Measurements from ENCODE around the gene PRCP.
"Not testable (repeated sequence)": the region's sequence is repeated elsewhere in the genome, so short reads cannot be mapped to it uniquely, and the experiment has no call there.

PRCP gene

DNA sequence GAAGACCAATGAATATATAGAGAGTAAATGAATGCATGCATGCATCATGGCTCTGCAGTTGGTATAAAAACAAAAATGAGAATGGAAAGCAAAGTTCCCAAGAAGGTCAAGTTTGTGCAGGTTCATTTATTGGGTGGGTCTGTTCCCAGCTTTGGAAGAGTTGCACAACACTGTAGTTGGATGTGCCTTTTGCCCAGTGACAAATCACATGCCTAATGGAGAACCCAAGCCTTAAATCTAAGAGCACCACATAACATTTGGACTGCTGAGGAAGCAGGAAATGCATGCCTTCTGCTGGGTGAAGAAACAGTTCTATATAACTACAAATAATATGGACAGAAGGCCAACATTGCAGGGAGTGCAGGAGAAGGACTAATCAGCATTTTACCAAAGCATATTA is 30.6 kb downstream of the PRCP start:
- no peak for DNase-seq

DNA sequence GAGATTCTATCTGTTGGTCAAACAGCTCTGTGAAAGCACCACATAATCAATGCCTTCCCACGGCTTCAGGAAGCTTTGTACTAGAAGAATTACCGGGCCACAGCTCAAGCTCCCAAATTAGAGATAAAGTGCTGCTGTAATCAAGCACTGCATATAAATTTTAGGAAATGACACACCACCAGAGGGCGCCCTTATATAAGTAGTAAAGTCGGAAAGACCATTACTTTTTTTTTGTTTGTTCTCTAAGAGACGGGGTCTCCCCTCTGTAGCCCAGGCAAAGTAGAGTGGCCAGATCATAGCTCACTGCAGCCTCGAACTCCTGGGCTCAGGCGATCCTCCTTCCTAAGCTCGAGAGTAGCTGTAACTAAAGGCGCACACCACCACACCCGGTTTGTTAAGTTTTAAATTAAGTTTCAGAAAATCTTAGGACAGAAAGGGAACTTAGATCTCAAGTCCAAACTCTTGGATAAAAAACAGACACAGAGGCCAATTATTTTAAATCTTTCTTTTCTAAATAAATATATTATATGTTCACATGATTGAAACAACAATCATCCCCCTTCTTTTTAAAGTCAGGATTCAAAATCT is 32.6 kb downstream of the PRCP start:
- peak; percentile 86 for DNase-seq

DNA sequence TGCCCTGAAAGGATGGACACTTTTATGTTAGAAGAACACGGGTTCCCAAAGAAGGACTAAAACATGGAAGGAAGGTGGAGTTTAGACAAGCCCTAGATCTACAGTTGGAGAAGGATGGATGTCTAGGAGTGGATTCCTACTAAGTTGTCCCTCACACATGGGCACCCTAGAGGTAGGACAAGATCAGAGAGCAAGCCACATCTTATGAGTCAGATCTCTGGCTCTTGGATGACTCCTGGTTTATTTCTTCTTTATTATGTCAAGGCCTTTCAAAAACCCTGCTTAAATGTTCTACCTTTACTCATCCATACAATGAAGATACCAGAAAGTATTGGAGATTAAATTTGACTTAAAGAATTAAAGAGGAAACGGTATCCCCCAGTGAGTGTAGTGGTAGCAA is 34.4 kb downstream of the PRCP start:
- no peak for DNase-seq

DNA sequence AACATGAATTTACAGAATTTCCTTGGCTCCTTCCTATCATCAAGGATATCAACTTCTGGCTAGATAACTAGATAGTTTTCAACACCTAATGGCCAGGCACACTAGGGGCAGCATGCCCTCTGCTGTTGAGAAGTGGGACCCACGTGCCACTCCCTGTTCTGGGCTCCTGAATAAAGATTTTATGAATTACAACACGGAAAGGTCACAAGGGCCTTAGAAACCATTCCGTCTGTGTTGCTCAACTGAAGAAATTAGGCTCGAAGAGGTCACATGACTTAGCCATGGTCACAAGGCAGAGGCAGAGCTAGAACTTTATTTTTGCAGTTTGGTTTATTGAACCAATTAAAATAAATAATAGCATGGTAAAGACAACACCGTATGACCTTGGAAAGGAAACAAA is 36.0 kb downstream of the PRCP start:
- DNase-seq: peak; percentile 74

DNA sequence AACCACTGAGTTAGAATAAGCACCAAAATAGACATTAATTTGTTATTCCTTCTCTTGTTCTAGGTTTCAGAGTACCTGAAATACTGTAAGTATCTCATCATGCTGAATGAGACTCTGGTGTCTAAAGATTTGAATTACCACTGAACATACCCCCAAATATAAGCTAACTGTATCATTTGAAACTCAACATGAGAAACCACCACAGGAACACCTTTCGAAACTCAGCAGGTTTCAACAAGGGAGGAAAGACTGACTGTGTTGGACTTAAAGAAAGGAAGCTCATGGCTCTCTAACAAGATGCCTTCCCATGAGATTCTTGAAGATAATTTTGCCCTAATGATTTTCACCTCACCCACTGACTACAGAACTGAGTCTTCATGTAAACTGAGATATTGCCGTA is 37.0 kb downstream of the PRCP start:
- DNase-seq: no peak

DNA sequence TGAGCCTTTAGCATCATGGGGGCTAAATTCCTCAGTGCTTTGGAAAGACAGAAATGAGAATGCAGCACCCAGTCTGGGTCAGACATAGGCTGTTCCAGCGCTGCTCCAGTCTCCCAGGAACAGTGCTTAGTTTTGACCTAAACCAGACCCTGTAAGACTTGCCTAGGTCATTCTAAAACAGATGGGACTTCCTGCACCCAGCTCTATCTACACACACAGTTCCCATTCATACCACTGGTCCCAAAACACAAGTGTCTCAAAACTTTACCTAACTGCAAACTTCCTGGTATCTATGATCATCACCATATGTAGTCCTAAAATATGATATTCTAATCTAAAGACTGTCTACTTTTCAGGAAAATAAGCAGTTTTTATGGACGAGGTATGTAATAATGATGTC is 37.9 kb downstream of the PRCP start:
- DNase-seq: no peak

DNA sequence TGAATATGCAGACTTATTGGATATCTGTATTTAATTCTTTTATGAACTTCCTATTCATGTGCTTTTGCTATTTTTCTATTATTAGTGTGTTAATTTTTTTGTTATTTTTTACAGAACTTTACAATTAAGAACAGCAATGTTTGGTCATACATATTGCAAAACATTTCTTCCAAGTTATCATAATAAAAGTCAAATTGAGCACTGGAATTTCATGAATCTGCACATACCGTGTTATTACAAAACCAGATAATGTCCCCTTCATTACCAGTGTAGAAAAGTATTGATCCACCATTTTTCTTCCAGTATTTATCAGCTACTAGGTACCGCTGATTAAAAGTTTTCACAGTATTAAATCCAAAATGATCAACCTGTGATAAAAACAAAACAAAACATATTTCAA is 40.5 kb downstream of the PRCP start:
- no peak for DNase-seq

DNA sequence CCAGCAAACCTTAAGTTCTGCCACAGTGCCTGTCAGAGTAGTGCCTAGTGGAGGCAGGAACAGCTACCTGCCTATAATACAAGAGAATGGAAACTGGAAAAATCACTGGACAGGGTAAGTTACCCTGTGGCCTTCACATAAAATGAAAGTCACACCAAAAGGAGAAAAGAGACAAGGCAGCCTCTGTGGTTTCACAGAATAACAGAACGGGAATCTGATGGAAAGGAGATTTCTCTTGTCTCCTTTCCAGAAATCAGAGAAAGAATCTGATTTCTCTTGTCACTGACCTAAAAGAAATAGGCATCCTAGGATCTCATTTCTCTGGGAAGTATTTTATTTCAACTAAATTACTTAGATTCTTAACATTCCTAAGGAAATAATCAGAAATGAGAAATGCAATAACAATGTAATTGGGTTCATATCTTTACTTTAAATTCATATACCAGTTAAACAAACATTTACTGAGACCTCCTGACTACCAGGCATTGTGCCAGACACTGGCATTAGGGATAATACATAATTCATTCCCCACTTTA is 41.6 kb downstream of the PRCP start:
- DNase-seq: no peak

DNA sequence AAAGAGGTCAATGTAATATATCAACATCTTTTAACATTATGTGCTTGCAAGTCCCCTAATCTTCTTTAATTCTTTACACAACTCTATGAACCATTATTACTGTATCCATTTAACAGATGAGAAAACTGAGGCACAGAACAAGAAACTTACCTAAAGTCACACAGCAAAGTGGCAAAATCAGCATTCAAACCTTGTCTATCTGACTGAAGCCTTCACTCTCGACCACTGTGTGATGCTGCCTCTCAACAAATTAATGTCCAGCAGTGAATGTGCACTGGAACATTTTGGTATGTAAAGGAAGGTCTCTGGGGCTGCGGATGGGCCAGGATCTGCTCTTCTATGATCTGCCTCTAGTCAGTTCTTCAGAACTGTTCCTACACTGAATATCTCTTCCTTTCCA is 42.1 kb downstream of the PRCP start:
- DNase-seq: no peak

DNA sequence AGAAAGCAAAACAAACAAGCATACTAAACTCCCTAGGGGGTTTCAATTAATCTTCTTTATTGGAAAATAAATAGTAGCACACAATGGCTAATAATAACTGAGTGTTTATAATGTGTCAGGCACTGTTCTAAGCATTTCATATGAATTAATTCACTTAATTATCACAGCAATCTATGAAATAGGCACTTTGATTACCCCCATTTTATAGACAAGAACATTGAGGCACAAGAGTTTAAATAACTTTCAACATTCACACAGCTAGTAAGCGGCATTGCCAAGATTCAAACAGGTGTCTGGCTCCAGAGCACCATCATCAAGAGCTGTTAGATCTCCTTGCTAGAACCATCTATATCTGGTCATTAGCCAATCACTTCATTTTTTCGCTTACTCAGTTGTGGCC is 43.1 kb downstream of the PRCP start:
- no peak for DNase-seq

DNA sequence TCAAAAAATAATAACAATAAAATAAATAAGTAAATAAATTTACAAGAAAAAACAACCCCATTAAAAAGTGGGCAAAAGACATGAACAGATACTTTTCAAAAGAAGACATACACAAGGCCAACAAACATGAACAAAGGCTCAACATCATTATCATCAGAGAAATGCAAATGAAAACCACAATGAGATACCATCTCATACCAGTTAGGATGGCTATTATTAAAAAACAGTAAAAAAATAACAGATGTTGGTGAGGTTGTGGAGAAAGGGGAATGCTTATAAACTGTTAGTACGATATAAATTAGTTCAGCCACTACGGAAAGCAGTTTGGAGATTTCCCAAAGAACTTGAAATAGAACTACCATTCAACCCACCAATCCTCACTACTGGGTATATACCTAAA is 44.6 kb downstream of the PRCP start:
- DNase-seq: no peak

DNA sequence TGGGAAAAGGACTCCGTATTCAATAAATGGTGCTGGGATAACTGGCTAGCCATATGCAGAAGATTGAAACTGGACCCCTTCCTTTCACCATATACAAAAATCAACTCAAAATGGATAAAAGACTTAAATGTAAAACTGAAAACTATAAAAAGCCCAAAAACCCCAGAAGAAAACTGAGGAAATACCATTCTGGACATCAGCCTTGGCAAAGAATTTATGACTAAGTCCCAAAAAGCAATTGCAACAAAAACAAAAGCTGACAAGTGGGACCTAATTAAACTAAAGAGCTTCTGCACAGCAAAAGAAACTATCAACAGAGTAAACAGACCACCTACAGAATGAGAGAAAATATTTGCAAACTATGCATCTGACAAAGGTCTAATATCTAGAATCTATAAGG is 45.3 kb downstream of the PRCP start:
- DNase-seq: not testable (repeated sequence)

DNA sequence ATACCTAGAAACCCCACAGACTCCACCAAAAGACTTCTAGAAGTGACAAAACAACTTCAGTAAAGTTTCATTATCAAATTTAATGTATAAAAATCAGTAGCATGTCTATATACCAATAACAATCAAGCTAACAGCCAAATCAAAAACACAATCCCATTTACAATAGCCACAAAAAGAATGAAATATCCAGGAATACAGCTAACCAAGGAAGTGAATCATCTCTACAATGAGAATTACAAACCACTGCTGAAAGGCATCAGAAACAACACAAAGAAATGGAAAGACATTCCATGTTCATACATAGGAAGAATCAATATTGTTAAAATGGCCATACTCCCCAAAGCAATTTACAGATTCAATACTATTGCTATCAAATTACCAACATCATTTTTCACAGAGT is 46.0 kb downstream of the PRCP start:
- DNase-seq: no peak

DNA sequence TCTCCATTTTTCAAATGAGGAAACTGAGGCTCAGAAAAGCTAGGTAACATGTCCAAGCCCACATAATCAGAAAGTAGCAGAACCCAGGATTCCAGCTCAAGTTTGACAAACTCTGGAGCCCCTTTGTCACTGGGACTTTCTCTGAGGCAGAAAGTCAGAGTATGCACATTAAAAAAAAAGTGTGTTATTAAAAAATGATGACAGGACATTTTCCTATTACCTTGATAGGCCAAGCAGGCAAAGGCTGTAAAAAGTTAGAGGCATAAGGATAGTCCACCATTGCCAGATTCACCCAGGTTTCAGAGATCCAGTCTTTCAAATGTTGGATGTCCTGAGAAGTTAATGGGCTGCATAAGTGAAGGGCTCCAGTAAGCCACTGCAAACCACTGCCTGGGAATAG is 51.4 kb downstream of the PRCP start:
- no peak for DNase-seq

DNA sequence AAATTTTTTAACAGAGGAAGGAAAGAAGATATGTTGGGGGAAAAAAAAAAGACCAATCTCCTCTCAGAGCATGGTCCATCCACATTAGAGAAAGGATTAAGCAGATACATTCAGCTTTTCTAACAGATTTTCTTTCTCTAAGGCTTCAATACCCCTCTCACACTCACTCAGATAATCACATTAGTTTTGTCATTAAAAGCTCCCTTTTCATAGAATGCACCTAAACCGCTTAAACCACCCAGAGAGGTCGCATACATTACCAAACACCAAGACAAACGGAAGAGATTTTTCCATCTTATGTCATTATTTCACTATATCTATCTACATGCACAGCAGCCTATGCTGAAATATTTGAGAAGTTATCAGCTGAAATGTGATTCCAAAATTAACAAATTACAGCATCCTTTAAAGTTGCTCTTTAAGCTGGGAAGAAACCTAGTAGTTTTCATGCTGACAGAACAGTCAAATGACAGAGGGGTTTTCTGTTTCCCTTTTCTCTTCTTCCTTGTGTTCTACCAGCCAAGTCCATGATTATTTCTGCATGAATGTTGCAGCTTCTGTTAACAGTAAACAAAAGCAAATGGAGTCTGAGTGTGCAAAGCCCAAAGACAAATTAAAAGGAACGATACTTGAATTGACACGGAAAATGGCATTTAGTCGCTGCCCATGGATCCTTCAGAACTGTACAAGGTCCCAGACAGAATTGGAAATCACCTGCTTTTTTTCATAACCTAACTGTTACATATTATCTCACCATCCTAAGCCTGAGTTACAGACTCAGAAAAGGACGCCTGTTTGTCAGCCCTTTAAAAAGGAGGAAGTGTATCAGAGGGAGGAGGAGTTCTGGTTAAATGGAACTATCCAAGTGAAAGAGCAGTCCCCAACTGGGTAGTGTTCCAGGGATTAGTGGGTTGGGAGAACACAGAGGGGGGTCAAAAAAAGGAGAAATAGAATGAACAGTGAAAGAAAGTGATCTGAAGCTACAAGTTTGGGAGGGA is 54.6 kb downstream of the PRCP start:
- peak; percentile 59 for DNase-seq

DNA sequence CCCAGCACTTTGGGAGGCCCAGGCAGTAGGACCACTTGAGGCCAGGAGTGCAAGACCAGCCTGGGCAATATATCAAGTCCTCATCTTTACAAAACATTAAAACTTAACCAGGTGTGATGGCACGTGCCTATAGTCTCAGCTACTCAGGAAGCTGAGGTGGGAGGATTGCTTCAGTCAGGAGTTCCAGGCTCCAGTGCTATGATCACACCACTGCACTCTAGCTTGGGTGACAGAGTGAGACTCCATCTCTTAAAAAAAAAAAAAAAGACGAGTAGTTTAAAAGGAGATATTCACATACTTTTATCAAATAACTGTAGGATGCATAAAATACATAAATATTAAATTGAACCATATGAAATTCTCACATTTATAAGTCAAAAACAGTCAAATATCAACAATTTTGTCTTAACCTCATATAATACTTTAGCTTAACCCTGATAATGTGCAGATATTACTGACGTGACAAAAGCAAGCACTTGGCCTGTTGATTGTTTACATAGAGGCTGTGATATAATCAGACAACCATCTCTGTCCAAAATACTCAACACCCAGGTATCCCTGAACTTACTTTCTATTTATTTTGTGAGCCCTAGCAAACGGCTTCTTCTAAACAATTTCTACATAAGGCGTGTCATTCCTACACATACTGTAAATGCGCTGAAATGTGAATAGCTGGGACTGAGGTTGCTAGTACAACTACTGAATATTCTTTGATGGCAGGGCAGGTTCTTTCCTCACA is 57.0 kb downstream of the PRCP start:
- DNase-seq: no peak

DNA sequence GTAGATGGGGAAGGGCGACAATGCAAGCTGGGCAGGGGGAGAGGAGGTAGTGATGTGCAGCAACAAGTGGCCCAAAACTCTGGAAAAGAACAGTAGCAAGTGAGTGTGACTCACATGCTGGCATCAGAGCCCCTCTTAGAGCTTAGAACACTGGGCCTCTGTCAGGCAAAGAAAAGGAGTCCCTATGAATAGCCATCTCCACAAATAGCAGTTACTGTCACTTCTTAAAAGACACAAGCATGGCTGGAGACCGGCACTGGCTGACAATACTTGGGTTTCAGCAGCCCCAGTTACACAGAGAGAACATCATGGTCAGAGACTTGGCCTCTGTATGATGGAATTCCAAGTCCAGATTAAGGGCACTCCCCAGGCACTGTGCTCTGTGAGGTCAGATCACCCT is 58.2 kb downstream of the PRCP start:
- DNase-seq: no peak

DNA sequence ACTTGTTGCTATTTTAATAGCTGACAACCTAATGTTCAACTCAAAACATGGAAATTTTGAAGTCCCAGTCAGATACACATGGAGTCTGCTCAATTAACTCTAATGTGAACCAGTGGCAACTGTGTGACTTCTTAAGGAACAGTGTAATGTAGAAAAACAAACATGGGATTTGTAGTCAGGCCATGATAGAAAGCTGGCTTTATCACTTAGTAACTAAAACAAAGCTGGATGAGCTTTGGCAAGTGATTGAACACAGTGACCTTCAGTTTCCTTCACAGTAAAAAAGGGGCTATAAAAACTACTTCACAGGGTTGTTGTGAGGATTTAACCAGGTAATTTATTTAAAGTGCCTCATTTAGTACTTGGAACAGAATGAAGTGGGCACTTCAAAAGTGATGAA is 62.6 kb downstream of the PRCP start:
- DNase-seq: no peak

DNA sequence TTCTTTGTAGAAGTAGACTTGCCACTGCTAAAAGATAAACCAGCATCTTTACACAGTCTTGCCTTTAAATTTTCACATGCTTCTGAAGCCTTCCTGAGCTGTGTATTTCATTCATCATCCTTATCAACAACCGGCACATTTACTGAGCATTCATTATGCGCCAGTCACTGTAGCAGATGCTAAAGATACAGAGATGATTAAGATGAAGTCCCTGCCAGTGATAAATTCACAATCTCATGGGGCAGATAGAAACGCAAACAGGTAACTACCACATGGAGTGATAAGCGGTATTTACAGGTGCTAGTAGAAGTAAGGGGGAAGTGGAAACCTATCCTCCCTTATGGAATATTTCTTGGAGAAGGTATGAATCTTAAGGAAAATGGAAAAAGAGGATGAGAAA is 67.2 kb downstream of the PRCP start:
- DNase-seq: no peak

DNA sequence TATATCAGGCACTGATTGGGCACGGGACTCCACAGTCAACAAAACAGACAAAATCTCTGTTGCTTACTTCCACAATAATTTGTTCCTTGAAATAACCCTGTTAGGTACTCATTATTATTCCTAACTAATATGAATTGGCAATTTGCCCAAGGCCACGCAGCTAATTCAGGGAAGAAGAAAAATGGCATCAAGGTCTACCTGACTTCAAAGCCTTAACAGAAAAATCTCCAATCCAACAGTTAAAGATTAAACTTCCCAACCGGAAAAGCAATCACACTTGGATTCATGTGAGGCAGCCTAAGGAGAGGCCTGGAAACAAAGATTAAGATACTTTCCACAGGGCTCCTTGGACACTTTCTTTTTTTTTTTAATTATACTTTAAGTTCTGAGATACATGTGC is 68.9 kb downstream of the PRCP start:
- DNase-seq: no peak

DNA sequence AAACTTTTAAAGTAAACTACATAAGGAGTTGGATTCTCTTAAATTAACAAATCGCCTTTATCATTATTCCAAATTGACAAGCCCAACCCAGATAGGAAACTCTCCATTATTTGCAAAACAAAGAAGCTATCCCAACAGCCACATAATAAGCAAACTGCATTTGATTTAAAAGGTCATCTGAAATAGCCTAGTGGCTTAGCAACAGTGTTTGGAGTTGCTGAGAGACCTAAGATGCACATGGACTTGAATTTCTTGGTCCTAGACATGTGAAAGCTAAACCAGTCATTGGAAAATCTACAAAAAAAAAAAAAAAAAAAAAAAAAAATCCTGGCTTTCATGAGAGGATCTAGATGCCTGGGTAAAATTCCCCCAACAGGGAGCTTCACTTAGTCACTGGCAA is 69.5 kb downstream of the PRCP start:
- no peak for DNase-seq

DNA sequence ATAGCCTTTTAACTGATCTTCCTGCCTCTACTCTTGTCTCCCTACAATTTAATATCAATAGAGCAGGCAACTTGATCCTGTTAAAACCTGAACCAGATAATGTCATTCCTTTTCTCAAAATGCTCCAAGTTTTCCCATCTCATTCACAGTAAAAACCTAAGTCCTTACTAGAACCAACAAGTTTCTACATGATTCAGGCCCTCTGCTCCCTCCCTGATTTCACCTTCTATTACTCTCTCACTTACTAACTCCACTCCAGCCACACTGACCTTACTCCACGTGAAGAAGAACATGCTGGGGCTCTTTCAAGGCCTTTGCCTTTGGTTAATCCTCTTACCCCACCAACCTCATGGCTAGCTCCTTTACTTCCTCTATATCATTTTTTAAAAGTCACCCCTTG is 71.1 kb downstream of the PRCP start:
- no peak for DNase-seq

DNA sequence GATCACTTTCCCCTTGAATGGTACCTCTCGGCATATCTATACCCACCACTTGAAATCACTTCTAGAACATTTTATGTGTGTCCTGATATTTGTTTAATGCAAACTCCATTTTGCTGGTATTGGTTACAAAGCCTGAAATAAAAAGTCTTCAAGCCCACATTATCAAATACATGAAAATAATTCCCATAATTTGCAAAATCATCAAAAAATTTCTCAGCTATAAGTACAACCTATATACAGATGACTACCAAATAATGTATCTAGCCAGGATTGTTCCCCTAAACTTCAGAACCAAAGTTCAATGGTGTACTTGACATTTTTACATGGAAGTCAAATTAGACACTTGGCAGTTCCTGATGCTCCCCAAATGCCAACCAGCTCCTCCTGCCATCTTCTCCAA is 71.8 kb downstream of the PRCP start:
- no peak for DNase-seq

DNA sequence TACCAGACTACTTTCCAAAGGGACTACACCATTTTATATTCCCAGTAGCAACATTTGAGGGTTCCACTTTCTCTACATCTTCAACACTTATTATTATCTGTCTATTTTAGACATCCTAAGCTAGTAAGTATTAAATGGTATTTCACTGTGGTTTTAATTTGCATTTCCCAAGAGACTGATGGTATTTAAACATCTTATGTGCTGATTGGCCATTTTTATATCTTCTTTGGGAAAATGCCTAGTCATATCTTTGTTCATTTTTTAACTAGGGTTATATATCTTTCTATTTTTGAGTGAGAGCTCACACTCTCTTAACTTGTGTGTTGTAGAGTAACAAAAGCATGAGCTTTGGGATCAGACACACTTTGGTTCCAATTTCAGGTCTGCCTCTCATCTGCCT is 73.7 kb downstream of the PRCP start:
- no peak for DNase-seq

All from NCI-H1694 treated with DMSO at 0.1 percent for 48 hours (cell line).